Right lobe of liver (tissue), 6 donors: ENCODE data around the gene PCNX1. TPM values are rescaled to one million over a fixed set of nuclear protein-coding genes. Genes with fewer than 3 reads are reported as not detected.

ENCODE experiments used
- ATAC-seq, 4 donors: fragments of 200-7000 bp; cut with Tn5 transposase; one replicate each; pipeline ENCODE4 v1.9.1; 2020; ENCODE audit warnings: mild to moderate bottlenecking in 4 of 4, moderate library complexity in 4 of 4
- DNase-seq, 3 donors: peaks; one replicate each; pipeline ENCODE4 v3.0.0-alpha.2; 2020
- H3K27ac ChIP-seq, 3 donors: fragments of 200-600 bp; one replicate each; pipeline ENCODE4 v1.8.0; 2022
- H3K27me3 ChIP-seq, 2 donors: fragments of 200-600 bp; one replicate each; pipeline ENCODE4 v1.8.0; 2022
- H3K36me3 ChIP-seq, 4 donors: fragments of 200-600 bp; sonication (generic) in 1 of 4; one replicate each; pipeline versions ENCODE4 v1.5.1 to v1.8.0; 2017 to 2022; ENCODE audit warnings: control low read depth in 1 of 4
- H3K4me1 ChIP-seq, 4 donors: fragments of 200-600 bp; sonication (generic) in 1 of 4; one replicate each; pipeline versions ENCODE4 v1.5.1 to v1.8.0; 2017 to 2022; ENCODE audit warnings: control low read depth in 1 of 4
- H3K4me3 ChIP-seq, 3 donors: fragments of 200-600 bp; one replicate each; pipeline ENCODE4 v1.8.0; 2022
- H3K9me3 ChIP-seq, 4 donors: fragments of 200-600 bp; sonication (generic) in 1 of 4; one replicate each; pipeline versions ENCODE4 v1.5.1 to v1.8.0; 2017 to 2022; ENCODE audit warnings: control low read depth in 1 of 4
- POLR2A ChIP-seq: fragments of 450-650 bp; IDR thresholded peaks from one replicate; pipeline ENCODE4 v1.6.1; 2017; ENCODE audit warnings: antibody characterized with exemption, mild to moderate bottlenecking
- WGBS: methylation state at CpG from one replicate; pipeline ENCODE4 v1.1.6; 2018; ENCODE audit warnings: low coverage, low lambda C conversion rate; ENCODE audit not compliant: insufficient coverage; ENCODE audit errors: missing lambda C conversion rate; 5-methylcytosine and 5-hydroxymethylcytosine counted together
- intact Hi-C, 2 donors: fragments of 100-400 bp; cut with DNase I; formaldehyde crosslinking; loops; one replicate each; pipeline versions ENCODE4 v1.11.2 to v1.14.1; 2022
- total RNA-seq, 6 experiments: library from RNA; depleted of rRNA in 2 of 6; stranded (reverse); fragments of >200 nt in 2 of 6; fragmentation: NEBNext Ultra II Directional in 3 of 6; extraction: Animal tissue kit (Norgen Biotek cat#: 25700) in 3 of 6; gene quantifications; one replicate each; pipeline versions ENCODE4 v1.1.0 to v1.2.4, GENCODE V29; 2016 to 2023
- TF ChIP-seq, protein P1 (sequence below), 4 donors: fragments of 200-600 bp in 3 of 4; fragments of 450-650 bp in 1 of 4; IDR thresholded peaks; one replicate each; pipeline versions ENCODE4 v1.5.1 to v1.8.0; 2016 to 2022; ENCODE audit warnings: antibody characterized with exemption in 4 of 4, mild to moderate bottlenecking in 2 of 4
- donor health status: DM: no; HTN: yes; CAD: no.
- donor health status: DM: no; HTN: no; CAD: no.
- donor health status: DM: no; HTN: no; CAD: no.
- donor health status: DM: no; HTN: yes; CAD: no.
- donor health status: DM: no; HTN: yes; CAD: no.

Gene PCNX1
- total RNA-seq, 6 experiments from 2014 or later = 25.4 to 33.2 (median 29.3) TPM

DNA sequence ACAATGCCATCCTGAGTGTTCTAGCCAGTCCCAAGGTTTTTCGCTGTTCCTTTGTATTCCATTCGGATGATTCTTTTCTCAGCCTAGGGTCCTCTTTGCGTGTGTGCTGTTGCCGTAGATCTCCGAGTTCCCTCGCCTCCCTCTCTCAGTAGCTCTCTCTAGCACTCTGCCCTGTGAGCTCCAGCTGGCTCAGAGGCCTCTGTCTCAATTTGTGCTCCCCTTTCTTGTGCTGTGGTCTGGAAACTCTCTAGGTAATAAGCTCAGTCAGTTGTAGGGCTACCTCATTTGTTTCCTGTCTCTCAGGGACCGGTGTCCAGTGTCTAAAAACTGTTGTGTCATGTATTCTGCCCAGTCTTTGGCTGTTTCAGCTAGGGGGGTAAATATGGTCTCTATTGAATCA lies 179.3 kb downstream of the PCNX1 start:
- ATAC-seq (peak in 1 of 4 donors; percentile 10), DNase-seq (no peak)
- no peaks in the 10 kb centered on the region for H3K27me3 ChIP-seq
- intact Hi-C loops = no loop called here
- H3K9me3 ChIP-seq = no peaks in the 10 kb centered on the region
- 90% methylated on average over 5 of the region's 7 CpGs for WGBS
- H3K4me1 ChIP-seq = no peaks in the 10 kb centered on the region
- H3K4me3 ChIP-seq = no peak overlapping the region
- peaks cover 0 to 32% (median 8%) of the 10 kb centered on the region in 4 donors for H3K36me3 ChIP-seq
- TF ChIP-seq, protein P1, sequence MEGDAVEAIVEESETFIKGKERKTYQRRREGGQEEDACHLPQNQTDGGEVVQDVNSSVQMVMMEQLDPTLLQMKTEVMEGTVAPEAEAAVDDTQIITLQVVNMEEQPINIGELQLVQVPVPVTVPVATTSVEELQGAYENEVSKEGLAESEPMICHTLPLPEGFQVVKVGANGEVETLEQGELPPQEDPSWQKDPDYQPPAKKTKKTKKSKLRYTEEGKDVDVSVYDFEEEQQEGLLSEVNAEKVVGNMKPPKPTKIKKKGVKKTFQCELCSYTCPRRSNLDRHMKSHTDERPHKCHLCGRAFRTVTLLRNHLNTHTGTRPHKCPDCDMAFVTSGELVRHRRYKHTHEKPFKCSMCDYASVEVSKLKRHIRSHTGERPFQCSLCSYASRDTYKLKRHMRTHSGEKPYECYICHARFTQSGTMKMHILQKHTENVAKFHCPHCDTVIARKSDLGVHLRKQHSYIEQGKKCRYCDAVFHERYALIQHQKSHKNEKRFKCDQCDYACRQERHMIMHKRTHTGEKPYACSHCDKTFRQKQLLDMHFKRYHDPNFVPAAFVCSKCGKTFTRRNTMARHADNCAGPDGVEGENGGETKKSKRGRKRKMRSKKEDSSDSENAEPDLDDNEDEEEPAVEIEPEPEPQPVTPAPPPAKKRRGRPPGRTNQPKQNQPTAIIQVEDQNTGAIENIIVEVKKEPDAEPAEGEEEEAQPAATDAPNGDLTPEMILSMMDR (IDR thresholded peaks at IDR 0.05) = no peak
- TF ChIP-seq POLR2A = no peak
- H3K27ac ChIP-seq = no peak overlapping the region

DNA sequence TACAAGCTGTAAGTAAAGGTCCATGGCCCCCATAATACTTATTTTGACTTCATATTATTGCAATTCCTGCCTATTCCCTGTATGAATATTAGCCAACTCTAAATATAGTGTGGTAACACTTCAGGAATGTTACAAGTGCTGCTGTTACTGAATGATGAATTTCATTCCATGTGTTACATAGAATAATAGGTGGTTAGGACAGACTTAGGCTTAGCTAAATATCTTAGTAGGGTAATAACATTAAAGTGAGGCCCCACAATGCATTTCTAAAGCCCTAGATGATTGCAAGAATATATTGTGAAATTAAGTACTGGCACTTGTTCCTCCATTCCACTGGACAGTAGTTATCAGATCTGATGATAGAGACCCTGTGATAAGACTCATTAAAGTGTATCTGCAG lies 182.7 kb downstream of the PCNX1 start:
- ATAC-seq (no peak), DNase-seq (no peak)
- H3K4me3 ChIP-seq = no peak overlapping the region
- intact Hi-C loops = no loop called here
- no peak overlapping the region for H3K27ac ChIP-seq
- H3K9me3 ChIP-seq = no peaks in the 10 kb centered on the region
- TF ChIP-seq, protein P1 (IDR thresholded peaks at IDR 0.05) = no peak
- TF ChIP-seq POLR2A = no peak
- no peaks in the 10 kb centered on the region for H3K4me1 ChIP-seq
- no peaks in the 10 kb centered on the region for H3K27me3 ChIP-seq
- peaks cover 0 to 32% (median 12%) of the 10 kb centered on the region in 4 donors for H3K36me3 ChIP-seq

DNA sequence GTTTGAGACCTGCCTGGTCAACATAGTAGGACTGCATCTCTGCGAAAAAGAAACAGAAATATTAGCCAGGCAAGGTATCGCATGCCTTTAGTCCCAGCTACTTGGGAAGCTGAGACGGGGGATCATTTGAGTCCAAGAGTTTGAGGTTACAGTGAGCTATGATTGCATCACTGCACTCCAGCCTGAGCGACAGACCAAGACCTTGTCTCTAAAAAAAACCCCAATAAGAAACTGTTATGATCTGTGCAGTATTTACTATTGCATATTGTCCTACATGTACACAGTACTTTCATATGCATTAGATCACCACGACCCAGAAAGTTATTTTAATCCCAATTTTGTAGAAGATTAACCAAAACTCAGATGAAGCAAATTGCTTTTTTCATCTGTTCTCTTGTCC lies 187.5 kb downstream of the PCNX1 start:
- H3K4me1 ChIP-seq = no peaks in the 10 kb centered on the region
- H3K27me3 ChIP-seq = no peaks in the 10 kb centered on the region
- TF ChIP-seq, protein P1 (IDR thresholded peaks at IDR 0.05) = no peak
- no peak for TF ChIP-seq POLR2A
- ATAC-seq = no peak
- H3K9me3 ChIP-seq = no peaks in the 10 kb centered on the region
- peaks cover 0 to 7% (median 3%) of the 10 kb centered on the region in 4 donors for H3K36me3 ChIP-seq
- intact Hi-C loops = no loop called here
- no peak overlapping the region for H3K27ac ChIP-seq
- WGBS = 78% methylated on average over 4 of the region's 5 CpGs
- no peak overlapping the region for H3K4me3 ChIP-seq
- DNase-seq = no peak

DNA sequence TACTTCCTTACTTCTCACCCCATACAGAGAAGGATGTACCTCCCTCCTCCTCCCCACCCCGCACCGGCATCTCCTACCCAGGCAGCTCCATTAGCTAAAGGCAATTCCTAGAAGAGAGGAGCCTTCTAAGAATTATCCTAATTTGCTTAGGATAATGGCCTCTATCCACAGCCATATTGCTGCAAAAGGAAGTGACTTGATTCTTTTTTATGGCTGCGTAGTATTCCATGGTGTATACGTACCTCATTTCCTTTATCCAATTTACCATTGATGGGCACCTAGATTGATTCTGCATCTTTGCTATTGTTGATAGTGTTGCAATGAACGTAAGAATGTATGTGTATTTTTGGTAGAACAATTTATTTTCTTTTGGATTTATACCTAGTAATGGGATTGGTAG lies 189.7 kb downstream of the PCNX1 start:
- Histone ChIP-seq H3K36me3 (peaks cover 0 to 7% (median under 1%) of the 10 kb centered on the region in 4 donors), H3K4me1 (no peaks in the 10 kb centered on the region), H3K27me3 (no peaks in the 10 kb centered on the region), H3K4me3 (no peak overlapping the region), H3K27ac (no peak overlapping the region), H3K9me3 (no peaks in the 10 kb centered on the region)
- intact Hi-C loops = no loop called here
- DNase-seq = no peak
- TF ChIP-seq, protein P1 (IDR thresholded peaks at IDR 0.05) = no peak
- no peak for TF ChIP-seq POLR2A
- WGBS = 100% methylated on average over 3 of the region's 5 CpGs
- ATAC-seq = no peak
